CD4-positive, alpha-beta T cell treated with Interleukin-2 at 100 ng/mL for 4 hours (primary cell): Measurements from ENCODE around the gene FRK.
"Not testable (repeated sequence)": the region's sequence is repeated elsewhere in the genome, so short reads cannot be mapped to it uniquely, and the experiment has no call there.

Experiments
- DNase-seq: peaks from one replicate; pipeline ENCODE4 v3.0.0-alpha.2; 2020; ENCODE audit warnings: low spot score

Gene FRK

GRCh38 chr6:115944829-115945228, 115.9 kb downstream of the FRK start:
- not testable (repeated sequence) for DNase-seq

DNA sequence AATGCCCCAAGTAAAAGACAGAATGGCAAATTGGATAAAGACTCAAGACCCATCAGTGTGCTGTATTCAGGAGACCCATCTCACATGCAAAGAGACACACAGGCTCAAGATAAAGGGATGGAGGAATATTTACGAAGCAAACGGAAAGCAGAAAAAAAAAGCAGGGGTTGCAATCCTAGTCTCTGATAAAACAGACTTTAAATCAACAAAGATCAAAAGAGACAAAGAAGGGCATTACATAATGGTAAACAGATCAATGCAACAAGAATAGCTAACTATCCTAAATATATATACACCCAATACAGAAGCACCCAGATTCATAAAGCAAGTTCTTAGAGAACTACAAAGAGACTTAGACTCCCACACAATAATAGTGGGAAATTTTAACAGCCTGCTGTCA, 123.2 kb downstream of the FRK start:
- not testable (repeated sequence) for DNase-seq

DNA sequence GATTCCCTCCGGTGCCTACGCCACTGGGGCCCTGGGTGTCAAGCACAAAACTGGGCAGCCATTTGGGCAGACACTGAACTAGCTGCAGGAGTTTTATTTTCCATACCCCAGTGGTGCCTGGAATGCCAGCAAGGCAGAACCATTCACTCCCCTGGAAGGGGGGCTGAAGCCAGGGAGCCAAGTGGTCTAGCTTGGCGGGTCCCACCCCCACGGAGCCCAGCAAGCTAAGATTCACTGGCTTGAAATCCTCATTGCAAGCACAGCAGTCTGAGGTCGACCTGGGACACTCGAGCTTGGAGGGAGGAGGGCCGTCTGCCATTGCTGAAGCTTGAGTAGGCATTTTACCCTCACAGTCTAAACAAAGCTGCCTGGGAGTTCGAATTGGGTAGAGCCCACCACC, 125.3 kb downstream of the FRK start:
- DNase-seq, result no peak

- no peak for DNase-seq
Measured at GRCh38 chr6:115934829-115935228, 125.9 kb downstream of the FRK start.

DNA sequence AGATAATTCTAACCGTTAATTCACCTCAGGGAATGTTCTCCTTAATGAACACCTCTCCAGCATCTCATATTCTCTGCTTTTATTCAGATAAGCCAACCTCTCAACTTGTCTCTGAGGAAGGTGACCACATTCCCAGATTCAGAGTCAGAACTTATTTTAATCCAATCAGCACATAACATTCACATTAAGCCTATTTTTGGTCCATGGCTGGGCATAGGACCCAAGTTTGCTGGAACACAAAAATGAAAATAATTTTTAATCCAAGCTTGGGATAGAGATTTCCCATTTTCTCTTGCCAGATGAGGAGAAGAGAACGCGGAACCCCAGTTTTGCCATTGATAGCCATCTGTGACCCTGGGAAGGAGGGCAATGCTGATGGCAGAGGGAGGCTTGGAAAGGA, 126.5 kb downstream of the FRK start:
- DNase-seq, result no peak

GRCh38 chr6:115932481-115932880, 128.2 kb downstream of the FRK start:
- DNase-seq, result no peak

GRCh38 chr6:115928000-115928399, 132.7 kb downstream of the FRK start:
- not testable (repeated sequence) for DNase-seq

- DNase-seq, result no peak
Measured at GRCh38 chr6:115922971-115923370, 137.7 kb downstream of the FRK start.

GRCh38 chr6:115914098-115914497, 146.6 kb downstream of the FRK start:
- DNase-seq, result no peak

DNA sequence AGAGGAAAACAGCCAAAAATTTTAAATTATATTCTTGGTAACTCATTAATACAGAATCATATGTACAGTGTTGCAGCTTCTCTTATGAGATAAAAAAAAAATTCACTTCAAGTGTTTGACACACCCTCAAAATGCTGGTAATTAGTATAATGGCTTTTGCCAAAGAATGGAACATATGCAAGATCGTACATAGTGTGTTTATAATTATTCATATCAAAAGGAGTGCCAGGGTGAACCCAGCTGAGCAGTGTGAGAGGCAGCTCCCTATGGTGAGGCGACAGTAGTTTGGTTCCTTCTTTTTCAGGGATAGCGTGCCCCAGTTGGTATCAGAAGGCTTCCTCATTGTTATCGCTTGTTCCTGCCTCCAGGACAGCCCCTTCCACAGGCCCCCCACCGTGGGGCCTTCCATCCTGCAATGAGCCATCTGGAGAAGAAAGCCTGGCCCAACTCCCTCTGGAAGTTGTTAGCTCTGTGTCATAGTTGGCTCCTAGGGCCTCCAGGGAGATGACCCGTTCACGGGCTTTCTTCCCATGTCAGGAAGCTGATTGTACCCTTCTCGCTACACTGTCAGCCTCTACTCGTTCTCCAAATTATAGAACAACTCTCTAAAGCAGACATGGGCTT, 150.7 kb downstream of the FRK start:
- DNase-seq, result no peak

DNA sequence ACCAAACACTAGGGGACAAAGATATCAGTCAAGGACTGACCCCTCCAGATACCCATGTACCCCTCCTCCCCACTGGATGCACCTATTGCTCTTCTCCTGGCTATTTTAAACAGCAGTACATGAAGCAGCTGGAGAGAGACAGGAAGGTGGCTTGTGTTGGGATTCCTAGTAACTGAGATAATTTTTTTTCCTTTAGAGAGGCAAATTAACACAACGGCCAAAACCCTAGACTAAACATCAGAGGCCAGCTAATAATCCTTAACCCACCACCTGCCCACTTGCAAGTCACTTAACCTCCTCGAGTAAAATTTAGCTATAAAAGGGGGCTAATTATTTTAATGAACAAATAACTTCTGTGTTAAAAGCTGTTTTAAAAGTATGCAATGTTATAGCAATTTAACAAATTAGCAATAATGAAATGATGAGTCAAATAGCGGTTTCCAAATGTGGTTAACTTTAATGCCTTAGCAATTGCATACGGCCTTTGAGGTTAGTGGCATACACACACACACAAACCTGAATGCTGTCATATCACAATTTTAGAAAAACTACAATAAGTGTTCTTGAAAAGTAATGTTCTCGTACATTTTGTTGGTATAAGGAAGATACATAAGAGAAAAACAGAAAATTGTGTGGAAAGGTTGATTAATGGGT, 151.7 kb downstream of the FRK start:
- no peak for DNase-seq

GRCh38 chr6:115905471-115905870, 155.2 kb downstream of the FRK start:
- DNase-seq, result no peak

- DNase-seq, result no peak
Measured at GRCh38 chr6:115902436-115902835, 158.3 kb downstream of the FRK start.

- DNase-seq, result no peak
Measured at GRCh38 chr6:115901896-115902295, 158.8 kb downstream of the FRK start.

DNA sequence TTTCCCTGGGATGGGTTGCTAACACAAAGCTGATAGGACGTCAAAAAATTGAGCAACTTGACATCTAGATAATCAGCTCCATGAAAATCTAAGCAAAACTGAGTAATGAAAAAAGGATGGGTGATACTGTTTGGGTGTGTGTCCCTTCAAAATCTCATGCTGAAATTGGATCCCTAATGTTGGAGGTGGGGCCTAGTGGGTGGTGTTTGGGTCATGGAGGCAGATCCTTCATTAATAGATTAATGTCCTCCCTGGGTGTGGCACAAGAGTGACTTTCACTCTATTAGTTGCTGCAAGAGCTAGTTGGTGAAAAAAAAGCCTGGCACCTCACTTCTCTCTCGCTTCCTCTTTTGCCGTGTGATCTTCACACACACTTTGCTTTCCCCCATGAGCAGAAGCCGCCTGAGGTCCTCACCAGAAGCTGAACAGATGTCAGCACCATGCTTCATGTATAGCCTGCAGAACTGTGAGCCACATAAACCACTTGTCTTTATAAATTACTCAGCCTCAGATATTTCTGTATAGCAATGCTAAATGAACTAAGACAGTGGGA, 160.9 kb downstream of the FRK start:
- DNase-seq, result no peak

DNA sequence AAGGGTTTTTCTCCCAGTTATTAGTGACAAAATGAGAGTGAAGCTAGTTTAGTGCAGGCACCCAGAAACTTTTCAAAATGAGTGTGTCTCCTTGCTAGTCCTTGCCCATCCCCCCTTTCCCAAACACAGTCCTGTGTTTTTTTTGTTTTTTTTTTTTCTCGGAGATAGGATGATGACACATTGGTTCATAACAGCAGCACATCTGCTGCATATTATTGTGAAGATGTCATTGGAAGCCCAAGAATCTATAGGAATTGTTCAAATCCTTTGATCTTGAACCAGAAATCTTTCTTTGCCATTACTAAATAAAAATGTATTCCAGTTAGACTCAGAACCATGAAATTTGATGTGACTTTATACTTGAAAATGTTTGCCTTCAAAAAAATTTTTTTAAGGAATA, 162.4 kb downstream of the FRK start:
- no peak for DNase-seq

DNA sequence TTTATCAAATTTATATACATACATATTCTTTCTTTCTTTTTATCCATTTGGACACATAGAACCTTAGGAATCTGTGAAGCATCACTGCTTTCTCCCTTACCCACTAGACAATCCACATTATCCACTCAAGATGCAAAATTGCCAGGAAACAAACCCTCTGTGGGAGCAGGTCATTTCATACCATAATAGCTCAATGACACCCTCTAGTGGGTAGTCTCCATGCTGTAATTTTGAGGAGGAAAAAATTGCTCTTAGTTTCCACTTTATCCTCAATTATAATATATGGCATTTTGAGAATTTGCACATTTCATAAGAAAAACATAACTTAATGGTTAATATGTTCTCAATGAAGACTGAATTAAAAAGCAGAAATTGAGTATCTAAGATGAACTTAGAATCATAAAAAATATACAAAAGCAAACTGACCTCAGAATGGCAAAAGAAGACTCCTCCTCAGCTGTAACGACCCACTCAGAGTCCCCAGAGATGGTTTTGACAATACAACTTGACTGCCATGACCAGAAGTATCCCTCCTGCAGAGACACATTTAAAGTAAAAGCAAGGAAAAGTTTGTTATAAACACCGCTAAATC, 164.1 kb downstream of the FRK start:
- DNase-seq, result no peak

- DNase-seq, result no peak
Measured at GRCh38 chr6:115894426-115894992, 166.2 kb downstream of the FRK start.

DNA sequence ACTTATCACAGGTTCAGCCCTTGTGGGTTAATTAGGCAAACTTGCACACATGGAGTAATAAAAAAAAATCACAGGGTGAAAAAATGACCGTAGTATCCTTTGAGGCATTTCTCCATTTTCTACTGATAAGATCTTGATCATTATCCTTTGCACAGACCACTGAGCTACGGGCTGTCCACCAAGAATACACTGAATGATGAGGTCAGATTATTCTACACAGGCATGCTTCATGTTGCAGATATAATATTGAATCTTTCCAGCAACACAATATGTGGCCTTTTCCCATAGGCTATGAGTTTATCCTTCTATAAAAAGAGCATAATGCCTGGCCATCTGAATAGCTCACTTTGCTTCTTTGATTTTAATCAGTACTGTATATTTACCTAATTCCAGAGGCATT, 168.9 kb downstream of the FRK start:
- DNase-seq, result no peak

DNA sequence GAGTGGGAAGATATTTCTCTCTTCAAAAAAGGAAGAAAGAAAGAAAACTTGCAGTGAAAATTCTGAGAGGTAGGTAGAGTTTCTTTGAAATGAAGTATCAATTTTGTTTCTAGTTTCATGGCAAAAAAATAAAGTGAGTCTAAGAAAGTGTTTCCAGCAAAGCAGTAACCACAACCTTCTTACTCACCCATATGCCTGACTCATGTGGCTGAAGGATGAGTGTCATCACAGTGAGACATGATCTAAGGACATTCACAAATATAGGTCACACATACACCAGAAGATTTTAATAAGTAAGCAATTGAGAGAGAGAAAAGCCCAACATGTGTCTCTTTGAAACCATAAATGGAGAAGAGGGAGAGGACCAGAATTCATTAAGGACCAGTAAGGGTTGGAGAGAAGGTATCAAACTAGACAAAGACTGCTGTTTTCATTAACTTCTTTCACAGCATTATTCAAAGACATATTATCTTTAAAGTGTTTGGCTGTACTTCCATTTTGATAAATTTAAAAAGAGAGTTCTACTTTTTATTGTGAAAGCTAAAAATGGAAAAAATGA, 169.5 kb downstream of the FRK start:
- no peak for DNase-seq

DNA sequence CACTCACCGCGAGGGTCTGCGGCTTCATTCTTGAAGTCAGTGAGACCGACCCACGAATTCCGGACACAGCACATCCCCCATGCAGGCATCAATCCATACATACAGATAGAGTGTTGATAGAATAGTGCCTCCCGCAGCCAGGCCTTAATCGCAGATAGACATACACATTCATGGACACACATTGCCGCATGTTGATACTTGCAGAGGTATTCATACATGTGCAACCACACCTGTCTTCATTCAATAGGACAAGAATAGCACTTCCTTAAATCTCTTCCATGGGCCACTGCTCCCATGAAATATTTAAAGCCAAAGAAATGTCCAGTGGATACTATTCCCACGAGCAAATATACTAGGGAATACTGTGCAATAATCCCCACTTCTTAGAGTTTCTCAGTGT, 170.5 kb downstream of the FRK start:
- DNase-seq, result no peak

DNA sequence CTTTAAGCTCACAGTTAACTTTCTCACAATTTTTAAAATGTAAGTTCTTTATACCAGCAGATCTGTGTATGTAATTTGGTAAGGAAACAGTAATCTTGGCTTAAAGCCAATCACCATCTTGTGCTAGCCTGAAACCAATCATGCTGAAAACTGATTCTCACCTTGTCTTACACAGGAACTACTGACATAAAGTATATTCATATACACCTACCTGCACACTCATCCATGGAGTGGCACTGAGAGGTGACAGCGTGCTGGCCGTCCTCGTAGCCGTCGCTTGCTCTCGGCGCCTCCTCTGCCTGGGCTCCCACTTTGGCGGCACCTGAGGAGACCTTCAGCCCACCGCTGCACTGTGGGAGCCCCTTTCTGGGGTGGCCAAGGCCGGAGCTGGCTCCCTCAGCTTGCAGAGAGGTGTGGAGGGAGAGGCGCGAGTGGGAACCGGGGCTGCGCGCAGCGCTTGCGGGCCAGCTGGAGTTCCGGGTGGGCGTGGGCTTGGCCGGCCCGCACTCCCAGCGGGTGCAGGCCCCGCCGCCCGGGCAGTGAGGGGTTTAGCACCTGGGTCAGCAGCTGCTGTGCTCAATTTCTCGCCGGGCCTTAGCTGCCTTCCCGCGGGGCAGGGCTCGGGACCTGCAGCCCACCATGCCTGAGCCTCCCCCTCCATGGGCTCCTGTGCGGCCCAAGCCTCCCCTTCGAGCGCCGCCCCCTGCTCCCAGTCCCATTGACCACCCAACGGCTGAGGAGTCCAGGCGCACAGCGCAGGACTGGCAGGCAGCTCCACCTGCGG, 171.8 kb downstream of the FRK start:
- DNase-seq, result not testable (repeated sequence)
